Midbrain (tissue), 1 donor: ENCODE results near the gene AVPR1B.
"Not testable (repeated sequence)": the region's sequence is repeated elsewhere in the genome, so short reads cannot be mapped to it uniquely, and the experiment has no call there.

ENCODE experiments used
- DNase-seq: peaks from one replicate; lab custom pipeline; 2025; lab: John Stamatoyannopoulos, UW

The AVPR1B gene

DNA sequence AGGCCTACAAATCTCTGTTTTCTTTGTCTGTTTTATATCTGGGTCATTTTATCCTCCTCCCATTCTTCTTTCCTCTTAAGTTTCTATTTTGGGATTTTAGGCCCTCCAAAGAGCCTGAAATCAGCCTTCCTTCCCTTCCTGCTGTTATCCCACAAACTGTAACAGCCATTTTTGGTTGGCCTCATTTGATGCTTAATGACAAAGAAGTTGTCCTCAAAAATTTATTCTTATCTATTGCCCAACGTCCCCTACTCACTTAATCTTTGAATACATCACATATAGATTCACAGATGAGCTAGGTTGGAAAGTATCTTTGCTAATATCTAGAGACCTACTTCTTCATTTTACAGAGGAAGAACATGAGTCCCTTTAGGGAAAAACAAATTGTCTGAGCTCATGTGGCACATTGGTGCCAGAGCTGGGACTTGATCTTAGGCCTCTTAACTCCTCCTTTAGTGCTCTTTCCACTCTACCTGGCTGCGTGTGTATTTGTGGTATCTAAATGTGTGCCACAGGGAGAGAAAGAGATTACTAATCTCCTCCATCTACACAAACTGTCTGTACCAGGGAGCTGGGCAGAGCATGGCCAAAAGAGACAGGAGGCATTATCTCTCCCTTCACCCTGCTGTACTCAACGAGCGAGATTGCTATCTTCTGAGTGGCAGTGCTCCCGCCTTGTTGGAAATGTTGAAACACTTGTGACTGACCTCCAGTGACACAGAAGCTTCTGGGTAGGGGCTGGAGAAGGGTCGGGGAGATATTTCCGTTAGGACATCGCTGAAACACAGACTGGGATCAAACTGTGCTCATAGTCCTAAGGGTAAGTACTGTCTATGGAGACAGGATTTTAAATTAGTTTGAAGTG lies 34.1 kb downstream of the AVPR1B start:
- DNase-seq = no peak

DNA sequence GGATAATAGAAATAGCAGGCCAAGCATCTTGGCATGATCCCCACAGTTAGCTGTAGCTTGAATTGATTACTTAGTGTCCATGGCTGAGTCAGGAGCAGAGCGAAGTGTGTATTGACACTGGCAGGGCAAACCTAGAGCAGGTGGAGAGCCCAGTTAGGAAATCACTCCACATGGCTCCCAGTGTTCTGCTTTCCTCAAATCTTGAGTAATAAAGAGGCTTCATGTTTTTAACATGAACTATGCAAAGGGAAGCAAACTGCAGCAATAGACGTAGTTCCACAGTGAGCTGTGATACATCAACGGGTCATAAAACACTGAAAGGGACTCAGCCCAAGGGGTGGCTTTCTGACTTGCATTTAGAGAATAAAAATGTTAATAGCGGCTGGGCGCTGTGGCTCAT lies 35.3 kb downstream of the AVPR1B start:
- DNase-seq = no peak

DNA sequence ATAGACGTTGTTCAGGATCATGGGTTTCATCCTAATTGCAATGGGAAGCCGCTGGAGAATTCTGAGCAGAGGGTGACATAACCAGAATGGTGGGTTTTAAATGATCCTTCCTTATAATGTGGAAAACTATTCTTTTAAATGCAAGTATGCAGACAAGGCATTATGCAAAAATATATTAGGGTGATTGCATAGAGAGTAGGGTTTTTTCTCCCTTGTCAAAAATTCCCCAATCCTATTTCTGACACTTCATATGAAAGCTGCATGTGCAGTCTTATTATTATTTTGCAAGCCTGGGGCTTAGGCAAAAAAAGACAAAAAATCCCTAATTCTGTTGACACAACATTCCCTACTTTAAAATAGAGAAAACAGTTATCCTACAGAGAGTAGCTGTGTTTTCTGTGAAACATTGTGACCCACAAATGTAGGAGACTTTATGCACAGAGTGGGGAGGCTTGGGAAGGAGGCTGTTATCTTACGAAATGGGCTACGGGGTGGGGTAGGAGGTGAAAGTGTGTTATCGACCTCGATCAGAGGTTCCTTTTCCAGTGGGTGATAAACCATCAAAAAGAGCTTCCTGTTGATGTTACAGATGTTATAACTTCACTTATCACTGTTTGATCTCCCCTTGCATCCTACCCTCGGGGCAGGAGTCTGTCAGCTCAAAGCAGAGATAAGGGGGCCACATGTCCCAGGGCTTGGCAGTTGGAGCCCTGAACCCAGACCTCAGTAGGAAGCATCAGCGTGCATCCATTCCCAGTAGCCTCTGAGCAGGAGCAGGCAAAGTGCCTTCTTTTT lies 37.0 kb downstream of the AVPR1B start:
- no peak for DNase-seq

DNA sequence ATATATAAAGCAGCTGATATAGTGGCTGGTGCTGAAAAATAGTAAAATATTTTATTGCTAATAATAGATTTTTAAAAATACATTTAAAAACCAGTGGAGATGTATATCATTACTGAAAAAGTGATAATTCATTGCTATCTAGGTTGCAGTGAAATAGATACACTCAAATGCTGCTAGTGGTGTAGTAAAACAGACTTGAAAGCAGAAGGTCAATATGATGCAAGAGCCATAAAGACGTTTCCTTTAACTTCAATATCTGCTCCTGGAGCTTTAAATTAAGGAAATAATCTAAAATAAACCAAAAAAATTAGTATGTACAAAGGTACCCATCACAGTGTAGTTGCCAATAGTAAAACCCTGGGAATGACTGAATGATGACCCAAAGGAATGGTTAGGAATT lies 38.1 kb downstream of the AVPR1B start:
- no peak for DNase-seq

DNA sequence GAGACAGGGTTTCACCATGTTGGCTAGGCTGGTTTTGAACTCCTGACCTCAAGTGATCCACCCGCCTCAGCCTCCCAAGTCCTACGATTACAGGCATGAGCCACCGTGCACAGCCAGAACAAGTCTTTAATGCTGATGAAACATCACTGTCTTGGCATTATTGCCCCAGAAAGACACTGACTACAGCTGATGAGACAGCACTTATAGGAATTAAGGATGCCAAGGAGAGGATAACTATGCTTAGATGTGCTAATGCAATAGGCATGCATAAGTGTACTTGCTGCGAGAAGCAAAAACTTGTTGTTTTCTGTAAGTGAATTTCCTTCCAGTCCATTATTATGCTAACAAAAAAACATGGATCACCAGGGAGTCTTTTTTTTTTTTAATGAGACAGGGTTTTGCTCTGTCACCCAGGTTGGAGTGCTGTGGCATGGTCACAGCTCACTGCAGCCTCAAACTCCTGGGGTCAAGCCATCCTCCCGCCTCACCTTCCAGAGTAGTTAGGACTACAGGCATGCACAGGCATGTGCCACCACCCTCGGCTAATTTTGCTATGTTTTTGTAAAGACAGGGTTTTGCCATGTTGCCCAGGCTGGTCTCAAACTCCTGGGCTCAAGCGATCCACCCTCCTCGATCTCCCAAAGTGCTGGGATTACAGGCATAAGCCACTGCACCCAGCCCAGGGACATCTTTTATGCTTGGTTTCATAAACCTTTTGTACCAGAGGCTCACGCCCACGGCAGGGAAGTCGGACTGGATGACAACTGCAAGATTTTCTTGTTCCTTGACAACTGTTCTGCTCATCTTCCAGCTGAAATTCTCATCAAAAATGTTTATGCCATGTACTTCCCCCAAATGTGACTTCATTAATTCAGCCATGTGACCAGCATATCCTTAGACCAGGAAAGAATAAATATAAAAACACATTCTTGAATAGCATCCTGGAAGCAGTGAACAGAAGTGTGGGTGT lies 41.1 kb downstream of the AVPR1B start:
- DNase-seq = no peak

DNA sequence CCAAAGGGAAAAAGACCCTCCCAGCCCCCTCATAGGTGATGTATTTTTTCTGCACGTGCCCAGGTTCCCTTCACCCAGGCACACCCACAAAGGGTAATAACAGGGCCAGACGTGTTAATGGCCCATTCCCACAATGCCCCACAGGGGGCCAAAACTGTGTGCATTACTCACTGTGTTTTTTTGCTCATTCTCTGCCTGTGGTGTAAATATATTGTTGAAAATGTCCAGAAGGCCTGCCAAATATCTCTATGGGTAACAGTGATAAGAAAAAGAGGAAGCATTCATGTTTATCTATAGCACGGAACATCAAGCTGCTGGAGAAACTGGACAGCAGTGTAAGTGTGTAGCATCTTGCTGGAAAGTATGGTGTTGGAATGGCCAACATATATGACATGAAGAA lies 42.3 kb downstream of the AVPR1B start:
- no peak for DNase-seq

DNA sequence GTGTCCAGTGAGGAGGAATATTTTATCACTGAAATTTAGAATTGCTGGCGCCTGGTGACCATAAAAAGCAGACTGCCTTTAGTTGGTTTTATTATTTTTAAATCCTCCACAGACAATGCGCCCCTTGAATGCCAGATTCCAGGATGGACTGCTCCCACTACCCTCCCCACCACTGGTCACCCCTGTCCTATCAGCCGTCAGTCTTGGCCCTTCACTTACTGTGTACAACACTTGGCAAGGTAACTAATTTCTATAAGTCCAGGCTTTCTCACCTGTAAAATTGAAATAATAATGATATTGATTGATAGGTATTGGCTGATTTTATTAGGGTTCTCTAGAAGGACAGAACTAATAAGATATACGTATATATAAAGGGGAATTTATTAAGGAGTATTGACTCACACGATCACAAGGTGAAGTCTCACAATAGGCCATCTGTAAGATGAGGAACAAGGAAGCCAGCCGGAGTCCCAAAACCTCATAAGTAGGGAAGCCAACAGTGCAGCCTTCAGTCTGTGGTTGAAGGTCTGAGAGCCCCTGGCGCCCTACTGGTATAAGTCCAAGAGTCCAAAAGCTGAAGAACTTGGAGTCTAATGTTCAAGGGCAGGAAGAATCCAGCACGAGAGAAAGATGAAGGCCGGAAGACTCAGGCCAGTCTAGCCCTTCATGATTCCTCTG lies 46.4 kb downstream of the AVPR1B start:
- DNase-seq = no peak

DNA sequence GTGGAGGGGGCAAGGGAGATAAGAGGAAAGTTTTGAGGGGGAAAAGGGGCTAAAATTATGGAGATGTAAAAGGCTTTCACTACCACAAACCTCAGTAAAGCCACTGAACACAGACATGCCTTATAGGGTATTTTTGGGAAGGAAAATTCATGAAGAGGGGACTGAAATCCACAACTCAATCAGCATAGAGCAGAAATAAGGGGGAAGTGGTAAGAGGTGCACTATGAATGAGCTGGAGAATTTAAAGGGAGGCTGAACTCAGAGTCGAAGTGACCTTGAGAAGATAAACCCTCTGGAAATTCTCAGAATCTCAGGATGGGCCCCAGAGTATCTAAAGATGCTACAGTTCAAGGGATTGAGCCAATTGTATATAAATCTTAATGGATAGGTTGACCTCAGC lies 48.9 kb downstream of the AVPR1B start:
- DNase-seq = no peak

DNA sequence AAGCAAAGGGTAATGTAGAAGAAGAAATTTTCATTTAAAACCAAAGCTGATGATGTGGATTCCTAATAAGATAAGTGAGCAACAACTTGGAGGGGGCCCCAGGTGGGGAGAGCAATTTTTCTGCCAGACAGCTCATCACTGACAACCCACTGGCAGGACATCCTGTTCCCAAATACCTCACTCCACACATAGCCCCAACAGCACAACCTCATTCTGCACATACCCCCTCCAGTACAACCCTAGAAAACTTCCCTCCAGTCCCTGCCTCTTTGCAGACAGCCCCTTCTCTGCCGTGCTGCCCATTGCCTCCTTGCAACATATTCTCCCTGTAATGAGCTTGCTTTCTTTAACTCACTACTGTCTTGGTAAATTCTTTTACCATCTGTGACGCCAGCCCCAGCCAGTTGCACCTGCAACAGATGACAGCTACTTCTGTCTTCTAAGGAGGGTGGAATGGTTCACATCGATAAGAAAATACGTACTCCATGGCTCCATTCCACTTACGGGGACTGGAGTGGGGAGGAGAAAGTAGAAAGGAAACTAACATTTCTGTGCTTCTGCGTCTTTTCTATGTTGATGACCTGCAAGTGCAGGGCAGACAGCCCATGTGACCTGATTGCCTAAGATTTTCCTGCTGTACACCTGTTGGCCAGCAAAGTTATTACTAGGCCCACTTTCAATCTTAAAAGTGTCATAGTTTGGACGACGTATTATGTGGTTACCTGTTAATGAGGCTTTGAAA lies 49.5 kb downstream of the AVPR1B start:
- DNase-seq = no peak

DNA sequence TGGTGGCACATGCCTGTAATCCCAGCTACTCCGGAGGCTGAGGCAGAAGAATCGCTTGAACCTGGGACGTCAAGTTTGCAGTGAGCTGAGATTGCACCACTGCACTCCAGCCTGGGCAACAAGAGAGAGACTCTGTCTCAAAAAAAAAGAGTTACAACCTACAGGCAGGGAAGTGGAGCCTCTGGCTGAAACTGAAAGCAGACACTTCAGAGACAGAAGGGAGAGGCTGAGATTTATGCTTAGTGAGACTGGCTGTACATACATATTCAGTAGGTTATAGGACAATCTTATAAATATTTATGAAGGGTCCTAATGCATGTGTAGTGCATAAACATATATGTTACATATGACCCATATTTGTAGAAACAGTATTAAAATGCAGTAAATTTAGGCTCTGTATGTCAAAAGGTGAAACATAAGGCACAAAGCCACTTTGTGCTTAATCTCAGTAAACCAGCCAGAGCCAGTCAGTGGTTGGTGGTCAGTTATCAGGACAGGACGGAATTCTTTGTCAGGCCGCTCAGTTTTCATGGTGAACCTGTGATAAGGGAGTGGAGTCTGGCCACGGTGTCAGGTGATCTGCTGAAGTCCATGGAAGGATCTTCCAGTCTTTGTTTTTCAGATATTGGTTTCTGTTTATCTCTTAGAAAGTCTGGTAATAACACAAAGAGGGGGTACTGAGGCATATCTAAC lies 50.6 kb downstream of the AVPR1B start:
- DNase-seq = no peak

DNA sequence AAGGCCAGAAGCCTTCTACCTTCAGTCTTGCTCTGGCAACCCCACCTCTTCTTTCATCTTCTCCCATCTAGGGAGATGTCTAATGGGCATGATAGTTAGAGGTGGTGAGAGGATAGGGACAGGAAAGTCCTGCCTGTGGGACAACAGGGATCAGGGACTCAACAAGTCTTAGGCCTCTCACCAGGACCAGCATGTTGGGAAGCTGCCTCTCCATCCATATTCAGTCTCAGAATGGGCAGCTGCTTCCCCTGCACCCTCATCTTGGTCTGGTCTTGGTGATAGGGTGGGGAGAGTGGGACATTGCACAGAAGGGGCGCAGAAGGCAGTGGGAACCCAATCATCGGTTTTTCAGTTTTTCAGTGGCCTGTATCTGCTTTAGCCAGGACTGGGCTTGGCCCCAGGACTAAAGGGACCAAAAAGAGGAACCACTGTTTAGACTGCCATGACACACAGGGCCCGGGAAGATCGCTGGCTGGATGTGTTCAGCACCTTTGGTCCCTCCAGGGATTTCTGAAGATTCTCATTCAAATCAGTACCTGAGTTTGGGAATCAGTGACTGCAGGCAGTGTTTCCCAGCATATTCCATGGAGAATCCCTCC lies 51.5 kb downstream of the AVPR1B start:
- DNase-seq = no peak

DNA sequence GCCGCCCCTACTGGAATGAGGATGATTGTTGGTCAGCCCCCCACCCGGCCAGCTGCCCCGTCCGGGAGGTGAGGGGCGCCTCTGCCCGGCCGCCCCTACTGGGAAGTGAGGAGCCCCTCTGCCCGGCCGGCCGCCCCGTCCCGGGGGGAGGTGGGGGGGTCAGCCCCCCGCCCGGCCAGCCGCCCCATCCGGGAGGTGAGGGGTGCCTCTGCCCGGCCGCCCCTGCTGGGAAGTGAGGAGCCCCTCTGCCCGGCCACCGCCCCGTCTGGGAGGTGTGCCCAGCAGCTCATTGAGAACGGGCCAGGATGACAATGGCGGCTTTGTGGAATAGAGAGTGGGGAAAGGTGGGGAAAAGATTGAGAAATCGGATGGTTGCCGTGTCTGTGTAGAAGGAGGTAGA lies 52.7 kb downstream of the AVPR1B start:
- not testable (repeated sequence) for DNase-seq

DNA sequence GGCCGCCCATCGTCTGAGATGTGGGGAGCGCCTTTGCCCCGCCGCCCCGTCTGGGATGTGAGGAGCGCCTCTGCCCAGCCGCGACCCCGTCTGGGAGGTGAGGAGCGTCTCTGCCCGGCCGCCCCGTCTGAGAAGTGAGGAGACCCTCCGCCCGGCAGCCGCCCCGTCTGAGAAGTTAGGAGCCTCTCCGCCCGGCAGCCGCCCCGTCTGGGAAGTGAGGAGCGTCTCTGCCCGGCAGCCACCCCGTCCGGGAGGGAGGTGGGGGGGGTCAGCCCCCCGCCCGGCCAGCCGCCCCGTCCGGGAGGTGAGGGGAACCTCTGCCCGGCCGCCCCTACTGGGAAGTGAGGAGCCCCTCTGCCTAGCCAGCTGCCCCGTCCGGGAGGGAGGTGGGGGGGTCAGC lies 53.2 kb downstream of the AVPR1B start:
- not testable (repeated sequence) for DNase-seq

DNA sequence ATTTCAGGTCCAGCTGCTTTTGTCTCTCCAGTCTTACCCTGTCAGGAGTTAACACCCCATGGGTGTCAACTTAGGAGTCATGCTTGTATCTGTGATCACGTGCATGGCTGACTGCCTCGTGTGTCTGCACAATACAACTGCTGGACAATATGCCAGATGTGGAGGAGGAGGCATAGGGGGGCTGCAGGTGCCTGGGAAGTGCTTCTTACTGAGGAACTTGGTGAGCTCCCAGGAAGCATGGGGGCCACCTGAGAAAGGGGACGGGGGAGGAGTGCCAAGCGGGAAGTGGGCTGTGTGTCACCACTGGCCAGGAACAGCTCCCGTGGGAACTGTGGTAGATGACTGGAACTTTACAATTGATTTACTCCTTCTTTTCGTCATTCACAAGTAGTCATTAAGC lies 54.7 kb downstream of the AVPR1B start:
- DNase-seq = no peak

DNA sequence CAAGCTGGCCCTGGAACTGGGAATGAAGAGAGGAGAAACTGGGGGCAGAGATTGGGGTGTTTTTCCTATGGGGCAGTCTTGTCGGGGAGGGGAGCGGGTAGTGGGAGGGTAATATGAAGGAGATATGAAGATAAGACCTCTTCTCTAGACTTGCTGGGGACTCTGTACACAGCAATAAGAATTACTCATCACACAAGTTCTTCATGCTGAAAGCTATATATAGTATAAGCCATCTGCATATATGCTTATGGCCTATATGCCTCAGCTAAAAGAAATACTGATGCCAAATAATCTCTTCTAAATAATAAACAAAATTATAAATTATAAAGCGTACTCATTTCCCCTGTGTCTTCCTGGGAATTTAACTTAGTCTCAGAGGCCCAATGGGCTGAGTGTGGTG lies 56.3 kb downstream of the AVPR1B start:
- no peak for DNase-seq
